Activated naive CD8-positive, alpha-beta T cell treated with anti-CD3 and anti-CD28 coated beads, Interleukin-2, amount 10 ng/mL, durations not matched to agents 7 days and 5 days (primary cell): ENCODE results near the gene LENG8. TPM values are rescaled to one million over a fixed set of nuclear protein-coding genes. Genes with fewer than 3 reads are reported as not detected.

ENCODE experiments used
- ATAC-seq: fragments of 150-1000 bp; cut with Tn5 transposase; one replicate; pipeline ENCODE4 v1.10.0; 2021; ENCODE audit warnings: low read depth, moderate library complexity
- POLR2A ChIA-PET: fragments of 350-600 bp; sonication (Branson Sonifier 250); formaldehyde crosslinking; loops from one replicate; lab custom pipeline; 2021; ENCODE audit warnings: antibody characterized with exemption; lab: Charles Lee
- DNase-seq: peaks from one replicate; pipeline ENCODE4 v3.0.0; 2021
- H3K27ac Mint-ChIP-seq: one replicate; pipeline ENCODE4 v1.8.0; 2022; ENCODE audit warnings: mild to moderate bottlenecking, mixed read lengths
- H3K27me3 Mint-ChIP-seq: one replicate; pipeline ENCODE4 v1.8.0; 2022; ENCODE audit warnings: mild to moderate bottlenecking, moderate library complexity, mixed read lengths
- H3K36me3 Mint-ChIP-seq: one replicate; pipeline ENCODE4 v1.8.0; 2021; ENCODE audit warnings: mild to moderate bottlenecking, mixed read lengths
- H3K4me1 Mint-ChIP-seq: one replicate; pipeline ENCODE4 v1.8.0; 2021; ENCODE audit warnings: mixed read lengths
- H3K4me3 Mint-ChIP-seq: one replicate; pipeline ENCODE4 v1.8.0; 2022; ENCODE audit warnings: mild to moderate bottlenecking, moderate library complexity, mixed read lengths
- H3K9me3 Mint-ChIP-seq: one replicate; pipeline ENCODE4 v1.8.0; 2021; ENCODE audit warnings: mixed read lengths
- total RNA-seq, 2 experiments: library from RNA; stranded (reverse); gene quantifications; one replicate each; pipeline ENCODE4 v1.2.3, GENCODE V29; 2021

The LENG8 gene
- total RNA-seq, 2 experiments from 2014 or later, result 338 to 359 TPM

- DNase-seq (no peak), ATAC-seq (no peak)
- Mint-ChIP-seq H3K4me1 (peaks cover 2% of the 10 kb centered on the region), H3K27ac (no peak overlapping the region), H3K36me3 (no peaks in the 10 kb centered on the region), H3K9me3 (no peaks in the 10 kb centered on the region), H3K4me3 (no peak overlapping the region), H3K27me3 (peaks cover 17% of the 10 kb centered on the region)
- POLR2A ChIA-PET, result interaction anchor here (2.4 kb wide), 1 partner anchor 20 kb away, joined by 9 read pairs; the partner anchor contains the start of gene LENG8
Observed at GRCh38 chr19:54428323-54429175, 20.4 kb upstream of the LENG8 start.

GRCh38 chr19:54429176-54429495 lies 19.9 kb upstream of the LENG8 start:
- H3K4me3 Mint-ChIP-seq, result no peak overlapping the region
- DNase-seq (no peak), ATAC-seq (no peak)
- H3K36me3 Mint-ChIP-seq, result peaks cover 3% of the 10 kb centered on the region
- peaks cover 17% of the 10 kb centered on the region for H3K27me3 Mint-ChIP-seq
- POLR2A ChIA-PET, result interaction anchor here (2.4 kb wide), 1 partner anchor 19 kb away, joined by 9 read pairs; the partner anchor contains the start of gene LENG8
- H3K27ac Mint-ChIP-seq, result no peak overlapping the region
- H3K9me3 Mint-ChIP-seq, result no peaks in the 10 kb centered on the region
- peaks cover 4% of the 10 kb centered on the region for H3K4me1 Mint-ChIP-seq

GRCh38 chr19:54429545-54430227 lies 19.3 kb upstream of the LENG8 start:
- Mint-ChIP-seq H3K4me3 (no peak overlapping the region), H3K36me3 (peaks cover 3% of the 10 kb centered on the region), H3K9me3 (no peaks in the 10 kb centered on the region), H3K27me3 (peaks cover 17% of the 10 kb centered on the region), H3K4me1 (peaks cover 9% of the 10 kb centered on the region), H3K27ac (no peak overlapping the region)
- ATAC-seq (no peak), DNase-seq (no peak)
- POLR2A ChIA-PET, result interaction anchor here (1.0 to 2.4 kb wide), 3 partner anchors 9 to 19 kb away, joined by 3 to 9 read pairs (median 3); partner anchors contain the start of gene LENG8

GRCh38 chr19:54430306-54431254 lies 18.4 kb upstream of the LENG8 start:
- POLR2A ChIA-PET, result interaction anchor here (1.0 to 2.4 kb wide), 3 partner anchors 8 to 18 kb away, joined by 3 to 9 read pairs (median 3); partner anchors contain the start of gene LENG8
- Mint-ChIP-seq H3K27me3 (peaks cover 17% of the 10 kb centered on the region), H3K9me3 (no peaks in the 10 kb centered on the region), H3K36me3 (peaks cover 3% of the 10 kb centered on the region), H3K27ac (no peak overlapping the region), H3K4me1 (peaks cover 14% of the 10 kb centered on the region), H3K4me3 (peak overlapping the region; percentile 32)
- DNase-seq, result peak; percentile 64
- ATAC-seq, result peak; percentile 62

GRCh38 chr19:54431255-54431838 lies 17.7 kb upstream of the LENG8 start:
- Mint-ChIP-seq H3K36me3 (peaks cover 3% of the 10 kb centered on the region), H3K9me3 (no peaks in the 10 kb centered on the region), H3K27me3 (peaks cover 12% of the 10 kb centered on the region), H3K4me3 (peak overlapping the region; percentile 3), H3K27ac (no peak overlapping the region), H3K4me1 (peaks cover 15% of the 10 kb centered on the region)
- DNase-seq (no peak), ATAC-seq (no peak)
- POLR2A ChIA-PET, result interaction anchor here (2.4 kb wide), 1 partner anchor 17 kb away, joined by 9 read pairs; the partner anchor contains the start of gene LENG8

- DNase-seq (no peak), ATAC-seq (no peak)
- Mint-ChIP-seq H3K4me3 (no peak overlapping the region), H3K9me3 (no peaks in the 10 kb centered on the region), H3K4me1 (peaks cover 15% of the 10 kb centered on the region), H3K27me3 (peaks cover 8% of the 10 kb centered on the region), H3K36me3 (peaks cover 3% of the 10 kb centered on the region), H3K27ac (no peak overlapping the region)
- POLR2A ChIA-PET, result no interaction called here
Observed at GRCh38 chr19:54432144-54432738, 16.8 kb upstream of the LENG8 start.

GRCh38 chr19:54433697-54434096 lies 15.3 kb upstream of the LENG8 start:
- Mint-ChIP-seq H3K27me3 (peaks cover 8% of the 10 kb centered on the region), H3K27ac (peak overlapping the region; percentile 45), H3K9me3 (no peaks in the 10 kb centered on the region), H3K4me1 (peaks cover 15% of the 10 kb centered on the region), H3K4me3 (no peak overlapping the region), H3K36me3 (peaks cover 6% of the 10 kb centered on the region)
- DNase-seq (no peak), ATAC-seq (no peak)
- POLR2A ChIA-PET, result interaction anchor here (0.7 to 2.1 kb wide), 3 partner anchors 12 to 872 kb away, joined by 4 to 15 read pairs (median 4); partner anchors contain the start of gene LENG8

- ATAC-seq (no peak), DNase-seq (no peak)
- peak overlapping the region; percentile 86 for H3K27ac Mint-ChIP-seq
- peaks cover 18% of the 10 kb centered on the region for H3K4me1 Mint-ChIP-seq
- H3K4me3 Mint-ChIP-seq, result no peak overlapping the region
- peaks cover 7% of the 10 kb centered on the region for H3K27me3 Mint-ChIP-seq
- peaks cover 6% of the 10 kb centered on the region for H3K36me3 Mint-ChIP-seq
- POLR2A ChIA-PET, result interaction anchor here (0.9 to 2.1 kb wide), 3 partner anchors 13 to 18 kb away, joined by 3 to 15 read pairs (median 4); partner anchors contain the start of gene LENG8
- H3K9me3 Mint-ChIP-seq, result no peaks in the 10 kb centered on the region
Observed at GRCh38 chr19:54434112-54434872, 14.7 kb upstream of the LENG8 start.

GRCh38 chr19:54434873-54435214 lies 14.2 kb upstream of the LENG8 start:
- no peak for DNase-seq
- Mint-ChIP-seq H3K27me3 (peaks cover 4% of the 10 kb centered on the region), H3K27ac (peak overlapping the region; percentile 86), H3K9me3 (no peaks in the 10 kb centered on the region), H3K36me3 (peaks cover 6% of the 10 kb centered on the region), H3K4me1 (peaks cover 17% of the 10 kb centered on the region), H3K4me3 (peak overlapping the region; percentile 25)
- POLR2A ChIA-PET, result interaction anchor here (1.0 to 2.1 kb wide), 2 partner anchors 14 to 19 kb away, joined by 3 to 15 read pairs; partner anchors contain the start of gene LENG8
- peak; percentile 40 for ATAC-seq

GRCh38 chr19:54435551-54436016 lies 13.4 kb upstream of the LENG8 start:
- no peak for DNase-seq
- peaks cover 6% of the 10 kb centered on the region for H3K36me3 Mint-ChIP-seq
- no peak for ATAC-seq
- H3K4me1 Mint-ChIP-seq, result peaks cover 17% of the 10 kb centered on the region
- no peak overlapping the region for H3K27ac Mint-ChIP-seq
- peaks cover 4% of the 10 kb centered on the region for H3K27me3 Mint-ChIP-seq
- no peaks in the 10 kb centered on the region for H3K9me3 Mint-ChIP-seq
- POLR2A ChIA-PET, result interaction anchor here (1.0 kb wide), 1 partner anchor 20 kb away, joined by 3 read pairs; no protein-coding TSS in a partner anchor
- H3K4me3 Mint-ChIP-seq, result no peak overlapping the region

GRCh38 chr19:54436031-54436523 lies 12.9 kb upstream of the LENG8 start:
- POLR2A ChIA-PET, result no interaction called here
- no peak overlapping the region for H3K27ac Mint-ChIP-seq

More at GRCh38 chr19:54436031-54436523, 12.9 kb upstream of the LENG8 start:
- DNase-seq (no peak), ATAC-seq (no peak)
- Mint-ChIP-seq H3K4me1 (peaks cover 17% of the 10 kb centered on the region), H3K4me3 (no peak overlapping the region), H3K27me3 (peaks cover 4% of the 10 kb centered on the region), H3K9me3 (no peaks in the 10 kb centered on the region), H3K36me3 (peaks cover 6% of the 10 kb centered on the region)
